ENCODE data around the gene A1BG.

GRCh38 chr19:58397533-58398037 lies 44.3 kb upstream of the A1BG start:
- TF ChIP-seq CTCF (IDR thresholded peaks at IDR 0.05; ENCODE audit: low read depth, low read length) (no peak), EZH2phosphoT487 (IDR thresholded peaks at IDR 0.05; ENCODE audit: low read depth) (no peak)

Measured in OCI-LY3 (cell line).